DND-41 (cell line): ENCODE data around the gene TEX51.

Experiments used
- EZH2 ChIP-seq: IDR thresholded peaks from 3 replicates; pipeline ENCODE4 v1.6.1; 2012; ENCODE audit warnings: borderline replicate concordance, low read depth, mild to moderate bottlenecking, moderate library complexity, low read length, inconsistent platforms; ENCODE audit not compliant: severe bottlenecking
- TF ChIP-seq, protein P1 (sequence below): IDR thresholded peaks from 2 replicates; pipeline ENCODE4 v1.5.1; 2012; ENCODE audit warnings: borderline replicate concordance, low read length, moderate library complexity, mild to moderate bottlenecking; ENCODE audit not compliant: poor library complexity, severe bottlenecking; ENCODE audit errors: extremely low read depth

DNA sequence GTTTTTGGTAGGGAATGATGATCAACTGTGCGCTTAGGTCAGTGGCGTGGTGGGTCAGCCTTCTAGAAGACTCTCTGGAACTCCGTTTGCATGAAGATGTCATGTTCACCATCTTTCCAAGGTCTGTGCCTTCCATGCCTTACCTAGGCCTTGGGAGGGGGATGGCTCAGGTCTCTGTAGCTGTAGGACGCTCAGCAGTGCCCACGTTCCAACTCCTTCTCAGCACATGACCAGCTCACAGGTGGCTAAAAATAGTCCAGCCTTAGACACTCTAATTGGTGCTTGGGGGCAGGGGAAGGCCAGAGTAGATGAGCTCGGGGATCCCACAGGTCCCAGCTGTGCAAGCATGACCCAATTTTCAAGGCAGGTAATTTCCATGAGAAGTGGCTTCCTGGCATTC is 42.3 kb upstream of the TEX51 start:
- TF ChIP-seq EZH2: no peak
- TF ChIP-seq, protein P1, sequence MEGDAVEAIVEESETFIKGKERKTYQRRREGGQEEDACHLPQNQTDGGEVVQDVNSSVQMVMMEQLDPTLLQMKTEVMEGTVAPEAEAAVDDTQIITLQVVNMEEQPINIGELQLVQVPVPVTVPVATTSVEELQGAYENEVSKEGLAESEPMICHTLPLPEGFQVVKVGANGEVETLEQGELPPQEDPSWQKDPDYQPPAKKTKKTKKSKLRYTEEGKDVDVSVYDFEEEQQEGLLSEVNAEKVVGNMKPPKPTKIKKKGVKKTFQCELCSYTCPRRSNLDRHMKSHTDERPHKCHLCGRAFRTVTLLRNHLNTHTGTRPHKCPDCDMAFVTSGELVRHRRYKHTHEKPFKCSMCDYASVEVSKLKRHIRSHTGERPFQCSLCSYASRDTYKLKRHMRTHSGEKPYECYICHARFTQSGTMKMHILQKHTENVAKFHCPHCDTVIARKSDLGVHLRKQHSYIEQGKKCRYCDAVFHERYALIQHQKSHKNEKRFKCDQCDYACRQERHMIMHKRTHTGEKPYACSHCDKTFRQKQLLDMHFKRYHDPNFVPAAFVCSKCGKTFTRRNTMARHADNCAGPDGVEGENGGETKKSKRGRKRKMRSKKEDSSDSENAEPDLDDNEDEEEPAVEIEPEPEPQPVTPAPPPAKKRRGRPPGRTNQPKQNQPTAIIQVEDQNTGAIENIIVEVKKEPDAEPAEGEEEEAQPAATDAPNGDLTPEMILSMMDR: no peak
